NCI-H2081 treated with DMSO at 0.1 percent for 48 hours (cell line): ENCODE results near the gene CWH43.
"Not testable (repeated sequence)": the region's sequence is repeated elsewhere in the genome, so short reads cannot be mapped to it uniquely, and the experiment has no call there.

ENCODE experiments used
- DNase-seq: peaks from one replicate; lab custom pipeline; 2025; lab: John Stamatoyannopoulos, UW

The CWH43 gene

GRCh38 chr4:48976041-48976440 lies 10.0 kb upstream of the CWH43 start:
- no peak for DNase-seq

- DNase-seq: no peak
Observed at GRCh38 chr4:48979914-48980579, 6.0 kb upstream of the CWH43 start.

- not testable (repeated sequence) for DNase-seq
Observed at GRCh38 chr4:48984005-48984404, 2.1 kb upstream of the CWH43 start.

GRCh38 chr4:48985602-48985975 lies 486 bp upstream of the CWH43 start:
- no peak for DNase-seq

GRCh38 chr4:48986654-48987164 lies 634 bp downstream of the CWH43 start:
- DNase-seq: no peak

- no peak for DNase-seq
Observed at GRCh38 chr4:48989461-48990203, 3.6 kb downstream of the CWH43 start.

GRCh38 chr4:48991357-48991756 lies 5.3 kb downstream of the CWH43 start:
- no peak for DNase-seq

GRCh38 chr4:48997962-48998361 lies 11.9 kb downstream of the CWH43 start:
- no peak for DNase-seq

GRCh38 chr4:48998440-48998839 lies 12.4 kb downstream of the CWH43 start:
- DNase-seq: no peak

GRCh38 chr4:49000806-49001205 lies 14.7 kb downstream of the CWH43 start:
- no peak for DNase-seq

- DNase-seq: no peak
Observed at GRCh38 chr4:49002931-49003330, 16.9 kb downstream of the CWH43 start.

GRCh38 chr4:49018718-49019295 lies 32.7 kb downstream of the CWH43 start:
- no peak for DNase-seq

- DNase-seq: no peak
Observed at GRCh38 chr4:49032440-49033161, 46.5 kb downstream of the CWH43 start.

- no peak for DNase-seq
Observed at GRCh38 chr4:49036528-49036927, 50.5 kb downstream of the CWH43 start.

GRCh38 chr4:49044270-49044669 lies 58.2 kb downstream of the CWH43 start:
- DNase-seq: no peak

GRCh38 chr4:49058306-49058705 lies 72.2 kb downstream of the CWH43 start:
- DNase-seq: no peak

GRCh38 chr4:49063670-49064069 lies 77.6 kb downstream of the CWH43 start:
- no peak for DNase-seq

GRCh38 chr4:49072196-49072595 lies 86.1 kb downstream of the CWH43 start:
- DNase-seq: not testable (repeated sequence)

- not testable (repeated sequence) for DNase-seq
Observed at GRCh38 chr4:49091883-49092282, 105.8 kb downstream of the CWH43 start.

GRCh38 chr4:49092608-49093135 lies 106.6 kb downstream of the CWH43 start:
- not testable (repeated sequence) for DNase-seq

- DNase-seq: not testable (repeated sequence)
Observed at GRCh38 chr4:49096215-49096614, 110.1 kb downstream of the CWH43 start.

- DNase-seq: not testable (repeated sequence)
Observed at GRCh38 chr4:49096627-49097026, 110.6 kb downstream of the CWH43 start.
